Keratinocyte (primary cell): ENCODE data around the gene CTRB1. TPM values are rescaled to one million over a fixed set of nuclear protein-coding genes. Genes with fewer than 3 reads are reported as not detected.
"Not testable (repeated sequence)": the region's sequence is repeated elsewhere in the genome, so short reads cannot be mapped to it uniquely, and the experiment has no call there.

Experiments used
- DNase-seq: peaks from one replicate; pipeline ENCODE4 v3.0.0-alpha.2; 2011; ENCODE audit warnings: low read depth, missing footprints, low spot score
- FAIRE-seq: peaks from 2 replicates; lab custom pipeline; 2011; peaks lifted over from hg19 to GRCh38; lab: Jason Lieb, UNC
- H2AFZ ChIP-seq: 2 replicates; pipeline ENCODE4 v1.6.0; 2012; ENCODE audit warnings: low read length, control low read depth, inconsistent platforms; ENCODE audit not compliant: control insufficient read depth
- H3K27ac ChIP-seq: 2 replicates; pipeline ENCODE4 v1.5.1; 2011; ENCODE audit warnings: low read length; ENCODE audit not compliant: control insufficient read depth, insufficient read depth
- H3K27me3 ChIP-seq: 3 replicates; pipeline ENCODE4 v1.6.0; 2011; ENCODE audit warnings: low read length; ENCODE audit not compliant: control insufficient read depth, insufficient read depth; ENCODE audit errors: extremely low read depth
- H3K36me3 ChIP-seq, 2 experiments: 2 replicates in 1 of 2; 3 replicates in 1 of 2; pipeline ENCODE4 v1.5.1; 2011; ENCODE audit warnings: low read length in 2 of 2, mild to moderate bottlenecking in 1 of 2; ENCODE audit not compliant: control insufficient read depth in 2 of 2, insufficient read depth in 2 of 2; ENCODE audit errors: extremely low read depth in 1 of 2
- H3K4me1 ChIP-seq: 3 replicates; pipeline ENCODE4 v1.5.1; 2011; ENCODE audit warnings: low read length; ENCODE audit not compliant: control insufficient read depth, insufficient read depth; ENCODE audit errors: extremely low read depth
- H3K4me2 ChIP-seq: 3 replicates; pipeline ENCODE4 v1.6.0; 2011; ENCODE audit warnings: low read depth, low read length; ENCODE audit not compliant: control insufficient read depth, insufficient read depth; ENCODE audit errors: extremely low read depth
- H3K4me3 ChIP-seq, 3 experiments: fragments of 200-600 bp in 1 of 3; sonication (generic) in 1 of 3; 2 replicates in 2 of 3; 3 replicates in 1 of 3; pipeline ENCODE4 v1.5.1; 2011 to 2016; ENCODE audit warnings: low read length in 3 of 3, mild to moderate bottlenecking in 3 of 3, control low read depth in 2 of 3, inconsistent platforms in 1 of 3, low read depth in 1 of 3, mixed read lengths in 1 of 3, mixed run types in 1 of 3, moderate library complexity in 1 of 3; ENCODE audit not compliant: control insufficient read depth in 2 of 3, insufficient read depth in 2 of 3; ENCODE audit errors: extremely low read depth in 1 of 3
- H3K79me2 ChIP-seq: 2 replicates; pipeline ENCODE4 v1.6.0; 2012; ENCODE audit warnings: low read length; ENCODE audit not compliant: control insufficient read depth, insufficient read depth
- H3K9ac ChIP-seq: 3 replicates; pipeline ENCODE4 v1.6.0; 2011; ENCODE audit warnings: low read length; ENCODE audit not compliant: control insufficient read depth, insufficient read depth; ENCODE audit errors: extremely low read depth
- H3K9me1 ChIP-seq: 3 replicates; pipeline ENCODE4 v1.6.0; 2011; ENCODE audit warnings: low read length; ENCODE audit not compliant: control insufficient read depth, insufficient read depth; ENCODE audit errors: extremely low read depth
- H3K9me3 ChIP-seq: 2 replicates; pipeline ENCODE4 v1.5.1; 2012; ENCODE audit warnings: low read depth, low read length; ENCODE audit not compliant: control insufficient read depth
- H4K20me1 ChIP-seq: 3 replicates; pipeline ENCODE4 v1.6.0; 2011; ENCODE audit warnings: low read length; ENCODE audit not compliant: control insufficient read depth, insufficient read depth; ENCODE audit errors: extremely low read depth
- EZH2 ChIP-seq: IDR thresholded peaks from one replicate; pipeline ENCODE4 v1.6.1; 2012; ENCODE audit warnings: inconsistent platforms, mild to moderate bottlenecking, low read length, moderate library complexity
- dilution Hi-C: fragments of 300-500 bp; cut with MboI; formaldehyde crosslinking; loops from one replicate; pipeline ENCODE4 v1.7.0; 2020; ENCODE audit warnings: low sequenced_read_pairs; ENCODE audit not compliant: extremely low pct_ligation_motif_present
- polyA plus RNA-seq, 5 experiments: library from polyadenylated mRNA; depleted of rRNA in 3 of 5; stranded (reverse) in 3 of 5; stranded (forward) in 1 of 5; unstranded in 1 of 5; fragments of >200 nt; gene quantifications; 1 replicate in 1 of 5; 2 replicates in 3 of 5; 3 replicates in 1 of 5; pipeline versions ENCODE4 v1.2.1 to v1.2.3, GENCODE V29; 2011 to 2012; ENCODE audit warnings: missing spikeins in 2 of 5, low read depth in 1 of 5, low replicate concordance in 1 of 5
- TF ChIP-seq, protein P1 (sequence below), 3 experiments: IDR thresholded peaks in 1 of 3; conservative IDR thresholded peaks in 1 of 3; optimal IDR thresholded peaks in 1 of 3; 2 replicates in 2 of 3; 3 replicates in 1 of 3; pipeline versions ENCODE3 to v1.5.1; 2011; ENCODE audit warnings: low read length in 3 of 3, mild to moderate bottlenecking in 3 of 3, moderate library complexity in 2 of 3, control low read depth in 1 of 3, inconsistent platforms in 1 of 3; ENCODE audit not compliant: insufficient read depth in 2 of 3; ENCODE audit errors: extremely low read depth in 1 of 3

The CTRB1 gene
- polyA plus RNA-seq, 1 donor (not counting 4 experiments of a cell fraction or from before 2014, with no cell fraction given) = not detected

DNA sequence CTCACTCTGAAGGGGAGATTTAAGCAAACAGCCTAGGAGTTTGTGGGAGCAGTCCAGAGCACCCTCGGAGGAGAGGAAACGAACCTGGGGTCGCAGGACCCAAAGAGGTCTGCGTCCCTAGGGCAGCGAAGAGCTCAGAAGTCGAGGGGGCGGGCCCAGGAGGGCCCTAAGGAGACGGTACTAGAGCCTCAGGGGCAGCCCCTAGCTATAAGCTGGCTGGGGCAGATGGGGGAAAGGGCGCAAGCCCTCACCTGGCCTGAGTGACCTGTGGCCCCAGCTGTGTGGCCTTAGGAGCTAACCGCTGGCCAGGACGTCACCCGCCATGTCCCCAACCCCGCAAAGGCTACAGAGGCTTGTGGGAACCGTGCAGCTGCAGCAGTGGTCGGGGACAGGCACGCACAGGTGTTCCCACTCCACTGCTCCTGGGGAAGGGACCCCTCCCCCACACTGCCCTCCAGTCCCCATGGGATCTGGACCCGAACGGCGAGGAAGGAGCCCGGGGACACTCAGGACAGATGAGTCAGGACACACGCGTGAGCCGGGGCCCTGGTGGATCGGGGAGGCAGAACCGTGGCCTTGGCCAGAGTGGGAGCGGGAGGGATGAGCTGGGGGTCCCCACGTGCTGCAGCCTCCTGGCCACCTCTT is 9.8 kb upstream of the CTRB1 start:
- TF ChIP-seq EZH2 = no peak
- TF ChIP-seq, protein P1, sequence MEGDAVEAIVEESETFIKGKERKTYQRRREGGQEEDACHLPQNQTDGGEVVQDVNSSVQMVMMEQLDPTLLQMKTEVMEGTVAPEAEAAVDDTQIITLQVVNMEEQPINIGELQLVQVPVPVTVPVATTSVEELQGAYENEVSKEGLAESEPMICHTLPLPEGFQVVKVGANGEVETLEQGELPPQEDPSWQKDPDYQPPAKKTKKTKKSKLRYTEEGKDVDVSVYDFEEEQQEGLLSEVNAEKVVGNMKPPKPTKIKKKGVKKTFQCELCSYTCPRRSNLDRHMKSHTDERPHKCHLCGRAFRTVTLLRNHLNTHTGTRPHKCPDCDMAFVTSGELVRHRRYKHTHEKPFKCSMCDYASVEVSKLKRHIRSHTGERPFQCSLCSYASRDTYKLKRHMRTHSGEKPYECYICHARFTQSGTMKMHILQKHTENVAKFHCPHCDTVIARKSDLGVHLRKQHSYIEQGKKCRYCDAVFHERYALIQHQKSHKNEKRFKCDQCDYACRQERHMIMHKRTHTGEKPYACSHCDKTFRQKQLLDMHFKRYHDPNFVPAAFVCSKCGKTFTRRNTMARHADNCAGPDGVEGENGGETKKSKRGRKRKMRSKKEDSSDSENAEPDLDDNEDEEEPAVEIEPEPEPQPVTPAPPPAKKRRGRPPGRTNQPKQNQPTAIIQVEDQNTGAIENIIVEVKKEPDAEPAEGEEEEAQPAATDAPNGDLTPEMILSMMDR (optimal IDR thresholded peaks at IDR 0.05 in 1 of 3, IDR thresholded peaks at IDR 0.05 in 1 of 3, conservative IDR thresholded peaks at IDR 0.05 in 1 of 3; ENCODE audit: extremely low read depth in 1 of 3, insufficient read depth in 2 of 3, low read length in 3 of 3) = no peak

DNA sequence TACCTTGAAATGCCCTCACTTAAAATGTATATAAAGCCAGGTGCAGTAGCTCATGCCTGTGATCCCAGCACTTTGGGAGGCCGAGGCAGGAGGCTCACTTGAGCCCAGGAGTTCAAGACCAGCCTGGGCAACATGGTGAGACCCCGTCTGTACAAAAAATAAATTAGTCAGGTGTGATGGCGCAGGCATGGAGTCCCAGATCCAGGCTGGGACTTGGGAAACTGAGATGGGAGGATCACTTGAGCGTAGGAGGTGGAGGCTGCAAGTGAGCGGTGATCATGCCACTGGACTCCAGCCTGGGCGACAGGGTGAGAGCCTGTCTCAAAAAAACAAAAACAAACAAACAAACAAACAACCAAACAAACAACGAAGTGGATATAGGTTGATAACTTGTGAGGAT is 9.3 kb upstream of the CTRB1 start:
- H4K20me1 ChIP-seq, H3K36me3 ChIP-seq, H3K79me2 ChIP-seq, H3K27me3 ChIP-seq, H3K4me1 ChIP-seq, H2AFZ ChIP-seq, FAIRE-seq, H3K9ac ChIP-seq, dilution Hi-C loops, H3K4me3 ChIP-seq, H3K27ac ChIP-seq, H3K9me1 ChIP-seq, H3K9me3 ChIP-seq, DNase-seq, H3K4me2 ChIP-seq: not testable (repeated sequence)

More for the DNA sequence above, 9.8 kb upstream of the CTRB1 start:
- FAIRE-seq (no peak), DNase-seq (no peak)
- Histone ChIP-seq H2AFZ (no peak overlapping the region), H3K79me2 (no peaks in the 10 kb centered on the region), H3K4me1 (no peaks in the 10 kb centered on the region), H3K9me3 (no peaks in the 10 kb centered on the region), H3K27ac (no peak overlapping the region), H3K27me3 (no peaks in the 10 kb centered on the region), H3K9me1 (no peaks in the 10 kb centered on the region), H3K36me3 (no peaks in the 10 kb centered on the region), H3K4me3 (no peak overlapping the region), H3K9ac (no peak overlapping the region), H3K4me2 (no peak overlapping the region), H4K20me1 (no peaks in the 10 kb centered on the region)
- dilution Hi-C loops = no loop called here

DNA sequence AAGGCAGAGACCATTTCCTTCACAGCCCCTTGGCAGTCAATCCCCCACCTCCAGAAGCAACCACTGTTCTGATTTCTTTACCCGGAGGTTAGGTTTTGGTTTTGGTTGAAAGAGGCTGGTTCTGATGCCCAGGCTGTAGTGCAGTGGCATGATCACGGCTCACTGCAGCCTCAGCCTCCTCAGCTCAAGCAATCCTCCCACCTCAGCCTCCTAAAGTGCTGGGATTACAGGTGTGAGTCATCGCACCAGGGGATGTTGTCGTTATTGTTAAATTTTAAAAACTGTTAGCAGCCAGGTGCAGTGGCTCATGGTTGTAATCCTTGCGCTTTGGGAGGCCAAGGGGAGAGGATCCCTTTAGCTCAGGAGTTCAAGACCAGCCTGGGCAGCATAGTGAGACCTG is 8.8 kb upstream of the CTRB1 start:
- dilution Hi-C loops = no loop called here
- H3K36me3 ChIP-seq = no peaks in the 10 kb centered on the region
- TF ChIP-seq, protein P1 (optimal IDR thresholded peaks at IDR 0.05 in 1 of 3, IDR thresholded peaks at IDR 0.05 in 1 of 3, conservative IDR thresholded peaks at IDR 0.05 in 1 of 3; ENCODE audit: extremely low read depth in 1 of 3, insufficient read depth in 2 of 3, low read length in 3 of 3) = no peak
- no peak for TF ChIP-seq EZH2
- no peak overlapping the region for H3K9ac ChIP-seq
- no peak overlapping the region for H2AFZ ChIP-seq
- FAIRE-seq = no peak
- no peaks in the 10 kb centered on the region for H3K4me1 ChIP-seq
- H3K9me1 ChIP-seq = no peaks in the 10 kb centered on the region
- H4K20me1 ChIP-seq = no peaks in the 10 kb centered on the region
- no peak overlapping the region for H3K4me3 ChIP-seq
- H3K27ac ChIP-seq = no peak overlapping the region
- no peak overlapping the region for H3K4me2 ChIP-seq
- DNase-seq = no peak
- no peaks in the 10 kb centered on the region for H3K9me3 ChIP-seq
- H3K27me3 ChIP-seq = no peaks in the 10 kb centered on the region
- H3K79me2 ChIP-seq = no peaks in the 10 kb centered on the region

DNA sequence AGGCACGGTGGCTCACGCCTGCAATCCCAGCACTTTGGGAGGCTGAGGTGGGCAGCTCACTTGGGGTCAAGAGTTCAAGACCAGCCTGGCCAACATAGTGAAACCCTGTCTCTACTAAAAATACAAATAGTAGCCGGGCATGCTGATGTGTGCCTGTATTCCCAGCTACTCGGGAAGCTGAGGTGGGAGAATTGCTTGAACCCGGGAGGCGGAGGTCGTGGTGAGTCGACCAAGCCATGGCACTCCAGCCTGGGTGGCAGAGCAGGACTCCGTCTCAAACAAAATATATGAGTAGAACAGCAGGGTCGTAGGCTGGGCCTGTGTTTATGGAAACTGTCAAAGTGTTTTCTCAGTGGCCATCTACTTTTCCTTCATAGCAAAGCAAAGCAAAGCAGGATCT is 7.5 kb upstream of the CTRB1 start:
- H3K79me2 ChIP-seq, dilution Hi-C loops, H3K36me3 ChIP-seq, H3K4me2 ChIP-seq, DNase-seq, H3K9me1 ChIP-seq, H3K4me3 ChIP-seq, H3K27ac ChIP-seq, H3K4me1 ChIP-seq, FAIRE-seq, H4K20me1 ChIP-seq, H3K9ac ChIP-seq, H2AFZ ChIP-seq, H3K9me3 ChIP-seq, H3K27me3 ChIP-seq: not testable (repeated sequence)
